Transverse colon (tissue), 3 donors: ENCODE measurements around the gene COMMD1.
"Not testable (repeated sequence)": the region's sequence is repeated elsewhere in the genome, so short reads cannot be mapped to it uniquely, and the experiment has no call there.

Experiments
- EP300 ChIP-seq: sonication (generic); formaldehyde crosslinking; IDR thresholded peaks from one replicate; pipeline ENCODE4 v1.6.1; 2017; ENCODE audit warnings: antibody characterized with exemption, low read depth
- TF ChIP-seq, protein P1 (sequence below), 5 experiments: fragments of 200-600 bp in 3 of 5; fragments of 450-650 bp in 2 of 5; sonication (generic) in 3 of 5; IDR thresholded peaks; 1 replicate in 2 of 5; 2 replicates in 3 of 5; pipeline ENCODE4 v1.5.1; 2016 to 2017; ENCODE audit warnings: antibody characterized with exemption in 5 of 5, inconsistent platforms in 3 of 5, mild to moderate bottlenecking in 2 of 5, moderate library complexity in 1 of 5

GRCh38 chr2:61914794-61915193, 9.3 kb downstream of the COMMD1 start:
- TF ChIP-seq, protein P1, sequence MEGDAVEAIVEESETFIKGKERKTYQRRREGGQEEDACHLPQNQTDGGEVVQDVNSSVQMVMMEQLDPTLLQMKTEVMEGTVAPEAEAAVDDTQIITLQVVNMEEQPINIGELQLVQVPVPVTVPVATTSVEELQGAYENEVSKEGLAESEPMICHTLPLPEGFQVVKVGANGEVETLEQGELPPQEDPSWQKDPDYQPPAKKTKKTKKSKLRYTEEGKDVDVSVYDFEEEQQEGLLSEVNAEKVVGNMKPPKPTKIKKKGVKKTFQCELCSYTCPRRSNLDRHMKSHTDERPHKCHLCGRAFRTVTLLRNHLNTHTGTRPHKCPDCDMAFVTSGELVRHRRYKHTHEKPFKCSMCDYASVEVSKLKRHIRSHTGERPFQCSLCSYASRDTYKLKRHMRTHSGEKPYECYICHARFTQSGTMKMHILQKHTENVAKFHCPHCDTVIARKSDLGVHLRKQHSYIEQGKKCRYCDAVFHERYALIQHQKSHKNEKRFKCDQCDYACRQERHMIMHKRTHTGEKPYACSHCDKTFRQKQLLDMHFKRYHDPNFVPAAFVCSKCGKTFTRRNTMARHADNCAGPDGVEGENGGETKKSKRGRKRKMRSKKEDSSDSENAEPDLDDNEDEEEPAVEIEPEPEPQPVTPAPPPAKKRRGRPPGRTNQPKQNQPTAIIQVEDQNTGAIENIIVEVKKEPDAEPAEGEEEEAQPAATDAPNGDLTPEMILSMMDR (IDR thresholded peaks at IDR 0.05): not testable (repeated sequence)
- TF ChIP-seq EP300: not testable (repeated sequence)
